GM21723 (cell line): ENCODE data around the gene ZNF697.
"Not testable (repeated sequence)": the region's sequence is repeated elsewhere in the genome, so short reads cannot be mapped to it uniquely, and the experiment has no call there.

Source experiments
- ATAC-seq: cut with Tn5 transposase; IDR thresholded peaks from one replicate; pipeline ENCODE4 v1.9.1; 2021; ENCODE audit warnings: mild to moderate bottlenecking, moderate library complexity; ENCODE audit not compliant: unreplicated experiment

The ZNF697 gene

GRCh38 chr1:119603241-119603640 lies 44.8 kb downstream of the ZNF697 start:
- not testable (repeated sequence) for ATAC-seq

- not testable (repeated sequence) for ATAC-seq
These were observed 45.3 kb downstream of the ZNF697 start for GRCh38 chr1:119602789-119603188.

- ATAC-seq = no peak
These were observed 45.9 kb downstream of the ZNF697 start for GRCh38 chr1:119602169-119602568.

- no peak for ATAC-seq
These were observed 47.1 kb downstream of the ZNF697 start for GRCh38 chr1:119600976-119601375.

- no peak for ATAC-seq
These were observed 47.5 kb downstream of the ZNF697 start for GRCh38 chr1:119600561-119600960.

- ATAC-seq = no peak
These were observed 52.5 kb downstream of the ZNF697 start for GRCh38 chr1:119595606-119596005.

- ATAC-seq = no peak
These were observed 52.9 kb downstream of the ZNF697 start for GRCh38 chr1:119595168-119595567.

GRCh38 chr1:119594376-119594775 lies 53.7 kb downstream of the ZNF697 start:
- ATAC-seq = no peak

GRCh38 chr1:119593805-119594204 lies 54.3 kb downstream of the ZNF697 start:
- ATAC-seq = no peak

- no peak for ATAC-seq
These were observed 57.7 kb downstream of the ZNF697 start for GRCh38 chr1:119590393-119590792.

- no peak for ATAC-seq
These were observed 59.4 kb downstream of the ZNF697 start for GRCh38 chr1:119588621-119589020.

GRCh38 chr1:119587341-119587740 lies 60.7 kb downstream of the ZNF697 start:
- ATAC-seq = no peak

GRCh38 chr1:119585801-119586200 lies 62.3 kb downstream of the ZNF697 start:
- not testable (repeated sequence) for ATAC-seq

GRCh38 chr1:119582801-119583200 lies 65.3 kb downstream of the ZNF697 start:
- no peak for ATAC-seq

GRCh38 chr1:119581076-119581475 lies 67.0 kb downstream of the ZNF697 start:
- ATAC-seq = not testable (repeated sequence)

- ATAC-seq = no peak
These were observed 74.2 kb downstream of the ZNF697 start for GRCh38 chr1:119573886-119574285.

- not testable (repeated sequence) for ATAC-seq
These were observed 78.0 kb downstream of the ZNF697 start for GRCh38 chr1:119569930-119570622.
